ENCODE data around the gene ZBTB43.
A peak's percentile ranks its signal among the peaks of the same experiment; 100 is the strongest.
"Not testable (repeated sequence)": the region's sequence is repeated elsewhere in the genome, so short reads cannot be mapped to it uniquely, and the experiment has no call there.

Gene ZBTB43

GRCh38 chr9:126804696-126805553 lies at the start of gene ZBTB43:
Gene ZBTB43 (plus strand): TSS chr9:126805040. CDS start chr9:126832510, 27,470 bp downstream.
- FAIRE-seq, result peak; percentile 86

- no peak for FAIRE-seq
Observed at GRCh38 chr9:126755317-126755875, 49.4 kb upstream of the ZBTB43 start.

DNA sequence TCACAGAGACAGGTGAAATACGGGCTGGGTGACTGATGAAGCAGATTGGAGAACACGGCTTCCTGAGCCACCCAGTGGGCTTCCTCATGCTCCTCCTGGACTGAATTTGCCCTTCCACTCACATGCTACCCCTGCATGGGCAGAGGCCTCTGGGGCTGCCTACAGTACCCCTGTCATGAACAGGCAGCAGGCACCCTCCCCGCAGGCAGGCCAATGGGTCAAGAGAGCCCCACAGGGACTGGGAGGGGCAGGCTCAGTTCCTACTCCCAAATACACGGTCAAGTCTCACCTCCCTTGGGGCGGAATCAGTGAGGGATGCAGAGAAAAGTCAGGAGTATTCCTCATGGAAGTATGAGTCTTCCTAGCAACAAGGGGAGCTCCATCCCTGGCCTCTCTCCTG lies 48.6 kb upstream of the ZBTB43 start:
- no peak for FAIRE-seq

- no peak for FAIRE-seq
Observed at GRCh38 chr9:126756876-126757415, 47.9 kb upstream of the ZBTB43 start.

- no peak for FAIRE-seq
Observed at GRCh38 chr9:126758916-126759585, 45.8 kb upstream of the ZBTB43 start.

DNA sequence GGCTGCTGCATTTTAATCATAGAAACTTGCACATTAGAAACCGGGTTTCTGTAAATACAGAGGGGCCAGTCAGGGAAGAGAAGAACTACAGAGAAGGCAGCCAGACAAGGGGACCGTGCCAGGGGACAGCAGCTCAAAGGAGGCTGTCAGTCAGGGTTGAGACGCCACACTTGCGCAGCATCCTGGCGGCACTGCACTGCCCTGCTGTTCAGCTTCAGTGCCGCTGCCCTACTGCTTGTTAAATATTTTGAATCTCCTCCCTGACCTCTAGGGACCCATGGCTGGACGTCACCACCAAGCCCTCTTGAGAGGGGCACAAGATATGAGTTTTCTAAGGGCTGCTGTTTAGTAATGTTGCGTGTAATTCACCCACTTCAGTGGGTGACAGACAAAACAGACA lies 43.6 kb upstream of the ZBTB43 start:
- FAIRE-seq, result no peak

- FAIRE-seq, result no peak
Observed at GRCh38 chr9:126763130-126763764, 41.6 kb upstream of the ZBTB43 start.

DNA sequence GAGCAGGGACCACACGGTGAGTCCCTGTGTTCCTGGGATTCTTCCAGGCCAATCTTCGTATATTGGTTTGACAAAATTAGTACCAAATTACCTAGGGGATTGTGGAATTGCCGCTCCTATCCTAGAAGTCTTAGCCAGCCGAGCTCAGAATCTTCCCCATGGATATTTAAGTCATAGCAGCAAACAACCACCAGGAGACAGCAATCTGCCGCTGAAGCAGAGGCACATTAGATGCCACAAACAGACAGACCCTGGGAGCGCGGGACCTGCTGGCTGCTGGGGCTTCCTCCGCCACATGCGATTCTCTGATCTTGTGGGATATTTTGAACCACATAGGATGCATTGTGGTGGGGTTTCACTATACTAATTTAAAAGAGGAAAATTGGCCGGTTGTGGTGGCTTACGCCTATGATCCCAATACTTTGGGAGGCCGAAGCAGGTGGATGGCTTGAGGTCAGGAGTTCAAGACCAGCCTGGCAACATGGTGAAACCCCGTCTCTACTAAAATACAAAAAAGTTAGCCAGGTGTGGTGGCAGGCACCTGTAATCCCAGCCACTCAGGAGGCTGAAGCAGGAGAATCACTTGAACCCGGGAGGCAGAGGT lies 31.7 kb upstream of the ZBTB43 start:
- no peak for FAIRE-seq

GRCh38 chr9:126775926-126776325 lies 28.9 kb upstream of the ZBTB43 start:
- no peak for FAIRE-seq

- FAIRE-seq, result no peak
Observed at GRCh38 chr9:126777733-126778132, 27.1 kb upstream of the ZBTB43 start.

GRCh38 chr9:126778141-126778540 lies 26.7 kb upstream of the ZBTB43 start:
- no peak for FAIRE-seq

DNA sequence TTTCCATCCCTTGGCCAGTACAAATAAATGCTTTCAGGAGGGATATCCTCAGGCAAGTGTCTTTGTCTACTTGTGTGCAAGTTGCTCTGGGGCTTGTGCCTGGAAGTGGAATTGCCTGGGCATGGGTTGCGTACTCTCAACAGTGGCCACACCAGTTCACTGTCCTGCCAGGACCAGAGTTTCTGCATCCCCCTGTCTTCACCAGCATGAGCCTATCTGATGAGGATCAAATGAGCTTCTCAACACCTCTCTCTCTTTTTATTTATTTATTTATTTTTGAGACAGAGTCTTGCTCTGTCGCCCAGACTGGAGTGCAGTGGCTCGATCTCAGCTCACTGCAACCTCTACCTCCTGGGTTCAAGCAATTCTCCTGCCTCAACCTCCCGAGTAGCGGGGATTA lies 26.1 kb upstream of the ZBTB43 start:
- not testable (repeated sequence) for FAIRE-seq

GRCh38 chr9:126781186-126782052 lies 23.4 kb upstream of the ZBTB43 start:
- peak; percentile 92 for FAIRE-seq

GRCh38 chr9:126782053-126782388 lies 22.8 kb upstream of the ZBTB43 start:
- FAIRE-seq, result no peak

GRCh38 chr9:126783949-126784348 lies 20.9 kb upstream of the ZBTB43 start:
- no peak for FAIRE-seq

DNA sequence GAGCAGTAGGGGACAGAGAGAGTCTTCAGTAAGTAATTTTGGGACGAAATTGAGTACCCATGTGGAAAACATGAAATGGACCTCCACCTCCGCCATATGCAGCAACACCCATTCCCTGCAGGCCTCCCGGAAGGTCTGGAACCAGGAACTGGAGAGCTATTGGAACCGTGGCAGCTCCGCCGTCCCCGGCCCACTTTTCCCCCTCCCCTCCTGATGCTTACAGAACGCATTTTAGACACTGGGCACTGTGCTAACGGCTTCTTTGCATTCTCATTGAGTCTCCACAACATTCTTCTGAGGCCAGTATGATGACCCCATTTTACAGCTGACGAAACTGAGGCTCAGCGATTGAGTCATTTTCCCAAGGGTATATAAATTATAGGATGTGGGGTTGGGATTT lies 20.4 kb upstream of the ZBTB43 start:
- no peak for FAIRE-seq

- FAIRE-seq, result not testable (repeated sequence)
Observed at GRCh38 chr9:126784841-126785240, 20.0 kb upstream of the ZBTB43 start.

- FAIRE-seq, result no peak
Observed at GRCh38 chr9:126788046-126788445, 16.8 kb upstream of the ZBTB43 start.

GRCh38 chr9:126788634-126789349 lies 16.0 kb upstream of the ZBTB43 start:
- peak; percentile 94 for FAIRE-seq

GRCh38 chr9:126790561-126790960 lies 14.3 kb upstream of the ZBTB43 start:
- FAIRE-seq, result no peak
